Hypothalamus (tissue), 51 donors: Measurements from ENCODE around the gene CHST11.

ENCODE experiments used
- DNase-seq, 51 donors: peaks; one replicate each; lab custom pipeline; 2025; lab: John Stamatoyannopoulos, UW

The CHST11 gene

GRCh38 chr12:104427547-104427938 lies 29.2 kb upstream of the CHST11 start:
- no peak for DNase-seq

GRCh38 chr12:104433061-104433460 lies 23.7 kb upstream of the CHST11 start:
- DNase-seq = peak in 1 of 51 donors; percentile 1

- DNase-seq = no peak
Measured at GRCh38 chr12:104434129-104434528, 22.6 kb upstream of the CHST11 start.

- no peak for DNase-seq
Measured at GRCh38 chr12:104435175-104435574, 21.6 kb upstream of the CHST11 start.

- no peak for DNase-seq
Measured at GRCh38 chr12:104435765-104436164, 21.0 kb upstream of the CHST11 start.

GRCh38 chr12:104436790-104437189 lies 20.0 kb upstream of the CHST11 start:
- DNase-seq = no peak

GRCh38 chr12:104438134-104438533 lies 18.6 kb upstream of the CHST11 start:
- DNase-seq = no peak

- no peak for DNase-seq
Measured at GRCh38 chr12:104439137-104439536, 17.6 kb upstream of the CHST11 start.

GRCh38 chr12:104443008-104443407 lies 13.7 kb upstream of the CHST11 start:
- DNase-seq = no peak

- no peak for DNase-seq
Measured at GRCh38 chr12:104446646-104447421, 9.9 kb upstream of the CHST11 start.

- DNase-seq = no peak
Measured at GRCh38 chr12:104448031-104448430, 8.7 kb upstream of the CHST11 start.

- no peak for DNase-seq
Measured at GRCh38 chr12:104448451-104448850, 8.3 kb upstream of the CHST11 start.

- DNase-seq = no peak
Measured at GRCh38 chr12:104450700-104451099, 6.0 kb upstream of the CHST11 start.

- DNase-seq = peak in 1 of 51 donors; percentile 22
Measured at GRCh38 chr12:104452087-104452486, 4.7 kb upstream of the CHST11 start.

- no peak for DNase-seq
Measured at GRCh38 chr12:104453133-104453532, 3.6 kb upstream of the CHST11 start.

- no peak for DNase-seq
Measured at GRCh38 chr12:104454997-104455396, 1.8 kb upstream of the CHST11 start.

GRCh38 chr12:104455578-104456416 lies 951 bp upstream of the CHST11 start:
- peak in 1 of 51 donors; percentile 30 for DNase-seq

- DNase-seq = peak in 39 of 51 donors; percentile 16 to 82 (median 47)
Measured at GRCh38 chr12:104456950-104457745, 400 bp downstream of the CHST11 start.

- DNase-seq = peak in 8 of 51 donors; percentile 6 to 38 (median 10)
Measured at GRCh38 chr12:104457746-104458693, 1.3 kb downstream of the CHST11 start.
